Naive B cell (primary cell): ENCODE measurements around the gene ABHD17B. TPM values are rescaled to one million over a fixed set of nuclear protein-coding genes. Genes with fewer than 3 reads are reported as not detected.
"Not testable (repeated sequence)": the region's sequence is repeated elsewhere in the genome, so short reads cannot be mapped to it uniquely, and the experiment has no call there.

ENCODE experiments used
- ATAC-seq, 2 donors: fragments of 150-1000 bp; cut with Tn5 transposase; 2 replicates each; pipeline ENCODE4 v1.10.0; 2021; ENCODE audit warnings: low read depth in 2 of 2, mild to moderate bottlenecking in 2 of 2, moderate library complexity in 2 of 2
- DNase-seq: peaks from one replicate; pipeline ENCODE4 v3.0.0; 2022
- H3K27ac Mint-ChIP-seq, 6 donors: one replicate each; pipeline ENCODE4 v1.8.0; 2020 to 2022; ENCODE audit warnings: mild to moderate bottlenecking in 6 of 6, mixed read lengths in 6 of 6, moderate library complexity in 5 of 6, inconsistent platforms in 2 of 6
- H3K27me3 Mint-ChIP-seq, 3 donors: one replicate each; pipeline ENCODE4 v1.8.0; 2021 to 2022; ENCODE audit warnings: mixed read lengths in 3 of 3, mild to moderate bottlenecking in 1 of 3
- H3K36me3 Mint-ChIP-seq, 2 donors: one replicate each; pipeline ENCODE4 v1.8.0; 2020 to 2022; ENCODE audit warnings: mixed read lengths in 2 of 2, inconsistent platforms in 1 of 2, mild to moderate bottlenecking in 1 of 2
- H3K4me1 Mint-ChIP-seq, 3 donors: one replicate each; pipeline ENCODE4 v1.8.0; 2020 to 2022; ENCODE audit warnings: mixed read lengths in 3 of 3, inconsistent platforms in 1 of 3, mild to moderate bottlenecking in 1 of 3, moderate library complexity in 1 of 3
- H3K4me3 Mint-ChIP-seq, 8 donors: one replicate each; pipeline ENCODE4 v1.8.0; 2020 to 2022; ENCODE audit warnings: mild to moderate bottlenecking in 8 of 8, mixed read lengths in 8 of 8, moderate library complexity in 8 of 8, inconsistent platforms in 2 of 8
- H3K9me3 Mint-ChIP-seq, 7 donors: one replicate each; pipeline ENCODE4 v1.8.0; 2020 to 2022; ENCODE audit warnings: mixed read lengths in 7 of 7, mild to moderate bottlenecking in 5 of 7, inconsistent platforms in 2 of 7, moderate library complexity in 1 of 7
- polyA plus RNA-seq, 6 donors: library from polyadenylated mRNA; unstranded; fragments of 300-500 nt; fragmentation: Illumina TruSeq; gene quantifications; one replicate each; pipeline ENCODE4 v1.2.3, GENCODE V29; 2021; ENCODE audit warnings: low read depth in 6 of 6

ABHD17B gene
- polyA plus RNA-seq = 10 to 100 TPM; 47.4 to 83.9 (median 60.2) TPM

DNA sequence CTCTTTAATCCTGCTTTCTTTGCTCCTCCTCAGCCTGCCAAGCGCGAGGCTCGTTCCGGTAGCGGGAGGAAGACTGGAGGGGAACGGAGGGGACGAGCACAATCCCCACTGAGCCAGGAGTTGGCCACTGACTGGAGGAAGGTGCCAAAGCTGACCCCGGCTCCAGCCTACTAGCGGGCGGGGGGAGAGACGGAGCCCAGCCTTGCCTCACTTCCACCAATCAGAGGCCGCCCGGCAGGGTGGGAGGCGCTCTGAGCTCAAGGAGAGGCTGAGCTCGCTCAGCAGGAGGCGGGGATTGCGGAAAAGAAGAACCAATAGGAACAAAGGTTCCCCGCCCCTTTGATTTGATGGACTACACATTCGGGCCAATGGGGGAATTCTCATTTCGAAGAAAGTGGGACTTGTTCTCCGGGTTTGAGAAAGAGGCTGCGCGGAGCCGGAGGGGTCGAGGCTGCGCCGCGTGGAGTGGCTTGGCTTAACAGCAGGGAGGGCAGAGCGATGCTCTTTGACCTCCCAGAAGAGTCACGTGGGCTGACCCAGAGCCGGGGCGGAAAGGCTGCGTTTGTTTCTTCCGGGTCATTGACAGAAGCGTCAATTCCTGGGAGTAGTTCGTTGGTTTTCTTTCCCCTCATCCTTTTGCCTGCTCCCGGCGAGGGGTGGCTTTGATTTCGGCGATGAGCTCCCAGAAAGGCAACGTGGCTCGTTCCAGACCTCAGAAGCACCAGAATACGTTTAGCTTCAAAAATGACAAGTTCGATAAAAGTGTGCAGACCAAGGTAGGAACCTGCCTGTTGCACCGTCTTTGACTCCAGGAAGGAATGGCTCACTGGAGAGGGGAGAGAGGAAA is at the start of gene ABHD17B, which contains the start of gene C9orf85:
Gene ABHD17B, minus strand, starts transcription at position 133 of the 847 bp plus-strand sequence. CDS start 36,113 bp downstream, outside the sequence.
Gene C9orf85, plus strand, starts transcription at position 579 of the 847 bp plus-strand sequence. Its CDS starts 96 bp downstream, at position 675.
- H3K4me1 Mint-ChIP-seq = peaks cover 42 to 70% (median 65%) of the 10 kb centered on the region in 3 donors
- DNase-seq = peak; percentile 97

DNA sequence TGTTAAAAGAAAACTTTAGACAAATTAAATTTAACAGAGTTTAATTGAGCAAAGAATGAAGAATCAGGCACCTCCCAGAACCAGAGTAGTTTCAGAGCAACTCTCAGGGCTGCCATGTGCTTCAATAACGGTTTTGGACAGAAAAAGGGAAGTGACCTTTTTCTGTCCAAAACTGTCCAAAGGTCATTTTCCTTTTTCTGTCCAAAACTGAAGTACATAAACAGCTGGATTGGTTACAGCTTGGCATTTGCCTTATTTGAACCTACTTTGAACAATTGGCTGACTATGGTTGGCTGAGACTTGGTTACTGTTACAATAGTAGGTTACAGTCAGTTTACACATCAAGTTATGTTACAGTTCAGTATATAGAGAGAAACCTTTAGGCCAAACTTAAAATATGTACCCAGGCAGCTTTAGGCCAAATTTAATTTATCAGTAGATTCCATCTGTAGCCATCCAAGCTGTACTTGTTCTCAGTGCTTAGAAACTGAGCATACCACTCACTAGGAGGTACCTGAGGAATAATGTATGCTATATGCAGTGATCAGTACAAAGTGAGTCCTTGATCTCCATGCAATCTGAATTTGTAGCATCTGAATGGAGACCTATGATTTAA is 44.4 kb upstream of the ABHD17B start:
- DNase-seq = no peak
- no peak for ATAC-seq
- no peak overlapping the region for H3K4me3 Mint-ChIP-seq
- H3K4me1 Mint-ChIP-seq = no peaks in the 10 kb centered on the region
- peaks cover 0 to 12% of the 10 kb centered on the region in 2 donors for H3K36me3 Mint-ChIP-seq
- no peaks in the 10 kb centered on the region for H3K9me3 Mint-ChIP-seq
- no peaks in the 10 kb centered on the region for H3K27me3 Mint-ChIP-seq
- H3K27ac Mint-ChIP-seq = no peak overlapping the region

More for the DNA sequence above, at the start of gene ABHD17B, which contains the start of gene C9orf85:
- Mint-ChIP-seq H3K9me3 (no peaks in the 10 kb centered on the region), H3K36me3 (peaks cover 0 to 7% of the 10 kb centered on the region in 2 donors), H3K27ac (peak within 1 kb of the TSS; percentile 93 to 99 (median 98)), H3K4me3 (peak within 1 kb of the TSS; percentile 94 to 100 (median 100)), H3K27me3 (no peaks in the 10 kb centered on the region)
- peak; percentile 89 to 90 for ATAC-seq

DNA sequence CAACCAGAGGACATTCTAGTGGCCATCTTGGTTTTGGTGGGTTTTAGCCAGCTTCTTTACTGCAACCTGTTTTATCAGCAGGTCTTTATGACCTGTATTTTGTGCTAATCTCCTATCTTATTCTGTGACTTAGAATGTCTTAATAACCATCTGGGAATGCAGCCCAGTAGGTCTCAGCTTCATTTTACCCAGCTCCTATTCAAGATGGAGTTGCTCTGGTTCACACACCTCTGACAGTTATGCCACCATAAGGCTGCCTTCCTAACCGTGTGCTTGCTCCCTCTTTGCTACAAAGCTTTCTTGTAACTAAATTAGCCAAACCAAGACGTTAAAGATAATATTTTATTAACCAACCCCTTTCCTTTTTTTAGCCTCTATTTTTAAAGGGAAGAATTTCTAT is 43.7 kb upstream of the ABHD17B start:
- H3K4me3 Mint-ChIP-seq, ATAC-seq, H3K9me3 Mint-ChIP-seq, DNase-seq, H3K4me1 Mint-ChIP-seq, H3K27me3 Mint-ChIP-seq: not testable (repeated sequence)
- Mint-ChIP-seq H3K27ac (peak overlapping the region in 1 of 6 donors; percentile 42), H3K36me3 (peaks cover 0 to 14% of the 10 kb centered on the region in 2 donors)

DNA sequence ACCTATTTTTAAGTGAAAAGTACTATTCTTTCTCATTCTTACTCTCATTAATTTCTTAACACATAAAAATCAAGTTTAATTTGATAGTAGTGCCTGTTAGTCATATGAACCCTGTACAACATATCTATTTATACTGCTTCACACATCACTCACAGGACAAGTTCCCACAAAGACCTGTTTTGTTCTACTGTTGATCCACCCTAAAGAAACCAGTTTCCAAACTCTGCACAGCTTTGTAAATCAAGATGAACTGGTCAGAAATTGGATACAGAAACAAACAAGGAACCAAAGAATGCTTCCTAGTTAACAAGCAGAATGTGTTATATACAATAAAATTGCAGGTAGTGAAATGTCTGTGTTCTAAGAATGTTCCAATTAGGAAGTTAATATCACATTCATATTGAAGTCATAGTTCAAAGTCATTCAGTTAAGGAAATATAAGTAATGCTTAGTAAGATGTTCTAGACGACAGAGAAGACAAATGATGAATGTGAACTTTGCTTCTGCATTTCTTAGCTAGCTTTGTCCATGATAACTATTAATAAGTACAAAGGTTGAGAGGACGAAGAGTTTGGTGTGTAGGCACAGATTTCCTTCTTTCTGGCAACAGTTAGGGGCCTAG is 33.9 kb upstream of the ABHD17B start:
- H3K36me3 Mint-ChIP-seq = peaks cover 7 to 15% of the 10 kb centered on the region in 2 donors
- ATAC-seq = no peak
- H3K4me1 Mint-ChIP-seq = peaks cover 2 to 21% (median 9%) of the 10 kb centered on the region in 3 donors
- H3K27me3 Mint-ChIP-seq = no peaks in the 10 kb centered on the region
- H3K9me3 Mint-ChIP-seq = no peaks in the 10 kb centered on the region
- no peak overlapping the region for H3K4me3 Mint-ChIP-seq
- H3K27ac Mint-ChIP-seq = peak overlapping the region in 2 of 6 donors; percentile 12 to 50
- DNase-seq = no peak

DNA sequence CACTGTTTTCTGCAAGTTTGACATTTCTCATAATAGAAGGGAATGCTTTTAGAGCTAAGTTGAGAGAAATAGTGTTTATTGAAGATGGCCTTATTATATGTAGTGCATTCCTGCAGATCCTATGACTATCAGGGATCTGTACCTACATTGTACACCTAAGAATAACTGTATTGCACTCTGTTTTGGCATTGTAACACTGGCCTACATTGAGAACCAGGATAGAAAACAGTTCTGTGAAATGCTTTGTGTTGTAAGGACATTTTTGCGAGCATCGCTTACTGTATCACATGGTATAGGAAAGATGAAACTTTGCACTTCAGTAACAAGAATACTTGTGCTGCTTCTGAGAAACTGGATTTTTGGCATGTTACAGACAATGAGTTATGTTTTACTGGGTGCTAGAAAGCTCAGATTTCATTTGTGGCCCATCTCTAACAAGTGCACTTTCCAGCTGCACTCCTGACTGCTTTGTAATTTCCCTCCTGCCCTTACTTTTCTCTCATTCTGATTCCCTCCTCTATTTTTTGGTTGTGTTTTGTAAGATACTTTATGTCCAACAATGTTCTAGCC is 31.1 kb upstream of the ABHD17B start:
- Mint-ChIP-seq H3K4me3 (no peak overlapping the region), H3K27me3 (no peaks in the 10 kb centered on the region), H3K4me1 (peaks cover 6 to 25% (median 9%) of the 10 kb centered on the region in 3 donors), H3K36me3 (peaks cover 3% of the 10 kb centered on the region in 2 donors), H3K9me3 (no peaks in the 10 kb centered on the region), H3K27ac (peak overlapping the region in 1 of 6 donors; percentile 39)
- ATAC-seq = no peak
- no peak for DNase-seq

DNA sequence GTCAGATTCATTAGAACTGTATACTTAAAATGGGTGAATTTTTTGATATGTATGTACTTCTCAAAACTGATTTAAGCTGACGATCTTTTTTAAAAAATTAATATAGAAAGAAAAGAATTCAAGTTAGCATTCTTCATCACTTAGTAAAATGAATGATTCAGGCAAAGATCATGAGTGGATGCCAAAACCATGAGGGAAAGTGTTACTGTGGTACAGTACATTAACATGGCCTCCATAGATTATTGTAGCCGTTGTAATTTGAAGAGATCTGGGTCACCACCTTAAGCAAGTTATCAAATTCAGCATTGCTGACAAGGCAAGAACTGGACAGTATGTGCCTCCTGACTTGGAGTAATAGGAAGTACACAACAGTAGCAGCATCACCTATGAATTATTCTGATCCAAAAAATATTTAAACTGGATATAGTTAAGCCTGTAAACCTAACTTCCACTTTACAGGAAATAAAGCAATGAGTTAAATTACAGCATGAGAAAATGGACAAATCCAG is 30.1 kb upstream of the ABHD17B start:
- Mint-ChIP-seq H3K27me3 (no peaks in the 10 kb centered on the region), H3K9me3 (no peaks in the 10 kb centered on the region), H3K27ac (no peak overlapping the region), H3K36me3 (no peaks in the 10 kb centered on the region), H3K4me3 (no peak overlapping the region), H3K4me1 (peaks cover 8 to 30% (median 11%) of the 10 kb centered on the region in 3 donors)
- DNase-seq (no peak), ATAC-seq (no peak)

DNA sequence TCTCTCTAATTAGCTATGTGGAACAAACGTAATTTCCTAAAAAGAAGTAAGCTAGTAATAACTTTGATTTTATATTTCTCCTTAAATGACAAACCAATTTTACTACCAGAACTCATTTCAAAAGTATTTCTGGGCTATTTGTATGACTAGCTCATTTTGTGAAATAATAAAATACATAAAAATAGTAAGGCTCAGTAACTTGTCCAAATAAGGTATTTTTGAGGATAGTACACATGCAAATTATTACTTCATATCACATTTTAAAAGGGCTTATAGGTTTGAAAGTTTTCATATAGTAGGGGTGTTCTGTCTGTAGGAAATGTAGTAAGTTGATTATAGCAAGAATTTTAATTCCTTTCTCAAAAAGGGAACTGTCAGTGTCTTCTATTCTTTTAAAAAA is 26.9 kb upstream of the ABHD17B start:
- Mint-ChIP-seq H3K27me3 (no peaks in the 10 kb centered on the region), H3K27ac (peak overlapping the region in 1 of 6 donors; percentile 16), H3K4me1 (peaks cover 21 to 41% (median 24%) of the 10 kb centered on the region in 3 donors), H3K9me3 (peaks cover 0 to under 1% (median 0%) of the 10 kb centered on the region in 7 donors), H3K4me3 (no peak overlapping the region), H3K36me3 (no peaks in the 10 kb centered on the region)
- ATAC-seq (no peak), DNase-seq (no peak)

DNA sequence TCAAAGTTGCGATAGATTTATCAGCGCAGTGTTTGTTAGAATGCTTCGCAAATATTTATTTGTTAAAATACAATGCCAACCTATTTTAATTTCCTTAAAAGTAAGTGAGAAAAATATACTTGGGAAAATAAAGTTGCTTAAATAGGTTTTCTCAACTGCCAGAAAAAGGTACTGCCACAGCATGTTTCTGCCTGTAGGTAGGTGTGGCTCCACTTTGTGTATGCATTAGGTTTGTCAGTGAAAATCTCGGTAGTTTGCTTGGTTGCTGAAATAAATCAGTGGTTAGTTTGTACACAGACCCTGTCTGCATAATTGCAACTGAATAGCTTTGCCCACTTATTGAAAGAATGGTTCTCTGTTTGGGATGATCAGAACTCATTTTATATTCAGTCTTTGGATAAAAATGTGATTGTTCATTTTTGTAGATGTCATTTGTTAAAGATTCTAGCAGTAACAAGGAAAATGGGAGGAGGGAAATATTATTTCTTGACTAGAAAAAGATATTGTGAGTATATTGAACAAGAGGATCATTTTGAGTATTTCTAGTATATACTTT is 26.2 kb upstream of the ABHD17B start:
- Mint-ChIP-seq H3K27ac (peak overlapping the region in 3 of 6 donors; percentile 2 to 72 (median 26)), H3K4me3 (no peak overlapping the region), H3K4me1 (peaks cover 22 to 46% (median 24%) of the 10 kb centered on the region in 3 donors)

DNA sequence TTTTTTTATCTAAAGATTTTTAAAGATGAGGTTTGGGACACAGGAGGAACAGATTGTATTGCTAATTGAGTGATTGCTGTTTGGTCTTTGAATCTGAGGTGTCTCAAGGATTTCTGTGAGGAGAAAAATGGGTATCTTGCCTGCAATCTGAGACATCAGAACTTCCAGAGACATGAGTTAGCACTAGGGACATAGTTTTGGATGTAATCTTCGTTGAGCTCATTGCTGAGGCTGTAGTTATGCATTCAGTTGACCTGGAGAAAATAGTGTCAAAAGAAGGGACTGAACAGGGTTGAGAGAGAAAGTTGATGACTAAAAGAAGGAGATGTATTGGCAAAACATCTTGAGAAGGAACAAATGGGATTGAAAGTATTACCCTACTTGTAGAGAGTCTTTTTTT is 25.1 kb upstream of the ABHD17B start:
- H3K4me1 Mint-ChIP-seq = peaks cover 18 to 35% (median 24%) of the 10 kb centered on the region in 3 donors

More for the DNA sequence above, 26.2 kb upstream of the ABHD17B start:
- DNase-seq = no peak
- ATAC-seq = no peak
- H3K36me3 Mint-ChIP-seq = no peaks in the 10 kb centered on the region
- peaks cover 0 to 4% (median 0%) of the 10 kb centered on the region in 7 donors for H3K9me3 Mint-ChIP-seq
- H3K27me3 Mint-ChIP-seq = no peaks in the 10 kb centered on the region

DNA sequence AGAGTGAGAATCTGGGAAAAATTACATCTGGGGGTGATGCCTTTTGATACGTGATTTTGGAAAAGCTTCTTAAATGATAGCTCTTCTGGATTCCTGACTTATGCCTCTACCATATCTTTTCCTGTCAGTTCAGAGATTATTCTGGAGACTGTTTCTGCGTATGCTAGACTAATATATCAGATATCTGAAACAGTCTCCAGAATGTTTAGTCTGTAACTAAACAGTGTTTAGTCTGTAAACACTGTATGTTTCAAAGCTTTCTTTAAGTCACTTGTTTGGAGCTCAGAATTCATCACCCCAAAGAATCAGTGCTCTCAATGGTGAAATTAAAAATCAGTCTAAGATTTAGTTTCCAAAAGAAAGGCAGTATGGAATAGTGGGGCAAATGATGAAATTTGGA is 20.2 kb upstream of the ABHD17B start:
- Mint-ChIP-seq H3K36me3 (no peaks in the 10 kb centered on the region), H3K9me3 (peaks cover 0 to 4% (median 0%) of the 10 kb centered on the region in 7 donors), H3K4me3 (no peak overlapping the region), H3K27ac (peak overlapping the region in 1 of 6 donors; percentile 26), H3K27me3 (no peaks in the 10 kb centered on the region), H3K4me1 (peaks cover 26 to 42% (median 26%) of the 10 kb centered on the region in 3 donors)
- DNase-seq (no peak), ATAC-seq (no peak)

More for the DNA sequence above, 25.1 kb upstream of the ABHD17B start:
- ATAC-seq = no peak
- DNase-seq = no peak
- Mint-ChIP-seq H3K27ac (peak overlapping the region in 4 of 6 donors; percentile 2 to 83 (median 12)), H3K9me3 (peaks cover 0 to 4% (median 0%) of the 10 kb centered on the region in 7 donors), H3K4me3 (no peak overlapping the region), H3K27me3 (no peaks in the 10 kb centered on the region), H3K36me3 (no peaks in the 10 kb centered on the region)

DNA sequence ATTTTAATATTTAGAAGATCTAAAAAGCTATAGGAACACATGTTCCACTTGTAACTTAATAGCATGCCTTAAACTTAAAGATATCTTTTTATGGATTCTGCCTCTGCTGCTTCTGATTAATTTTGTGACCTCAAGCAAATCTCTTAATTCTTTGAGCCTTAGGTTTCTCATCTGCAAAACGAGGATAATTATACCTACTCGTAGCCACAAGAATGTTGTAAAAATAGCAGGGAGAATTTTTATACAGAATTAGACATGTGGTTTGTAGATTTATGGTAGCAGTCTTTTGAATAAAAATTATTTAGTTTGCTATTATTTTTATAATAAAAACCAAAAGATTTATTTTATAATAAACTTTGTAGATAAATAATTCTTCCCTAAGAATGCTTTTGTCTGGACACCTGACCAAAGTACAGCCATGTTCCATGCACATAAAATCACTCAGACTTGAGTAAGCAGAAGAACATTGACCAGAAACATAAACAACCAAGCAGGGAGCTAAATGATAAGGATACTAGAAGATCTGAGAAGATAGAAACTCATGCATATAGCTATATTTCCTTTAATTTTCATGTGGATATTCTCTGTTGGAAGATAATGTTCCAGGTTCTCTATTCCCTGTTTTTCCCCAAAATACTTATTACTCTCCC is 18.9 kb upstream of the ABHD17B start:
- Mint-ChIP-seq H3K4me3 (no peak overlapping the region), H3K36me3 (no peaks in the 10 kb centered on the region), H3K9me3 (peaks cover 0 to 4% (median 0%) of the 10 kb centered on the region in 7 donors), H3K27me3 (no peaks in the 10 kb centered on the region), H3K4me1 (peaks cover 14 to 30% (median 18%) of the 10 kb centered on the region in 3 donors), H3K27ac (peak overlapping the region in 1 of 6 donors; percentile 51)
- ATAC-seq = no peak
- no peak for DNase-seq

DNA sequence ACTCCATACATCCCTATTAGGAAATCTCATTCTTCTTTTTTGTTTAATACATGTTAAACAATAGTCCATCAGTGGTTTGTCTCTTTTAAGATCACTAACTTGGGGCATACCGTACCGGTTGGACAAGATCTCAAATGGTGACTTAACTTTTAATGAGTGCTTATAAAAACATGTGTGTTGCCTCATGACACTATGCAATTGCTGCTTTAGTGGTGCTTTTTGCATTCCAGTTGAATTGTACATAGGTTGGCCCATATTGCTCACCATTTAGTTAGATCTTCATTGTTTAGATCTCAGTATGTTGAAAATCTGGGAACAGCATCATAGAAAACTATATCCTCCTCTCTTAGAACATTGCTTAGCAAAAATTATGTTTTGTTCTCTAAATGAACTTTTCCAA is 18.2 kb upstream of the ABHD17B start:
- Mint-ChIP-seq H3K4me3 (no peak overlapping the region), H3K27ac (peak overlapping the region in 1 of 6 donors; percentile 44), H3K9me3 (peaks cover 0 to 4% (median 0%) of the 10 kb centered on the region in 7 donors), H3K4me1 (peaks cover 15 to 30% (median 18%) of the 10 kb centered on the region in 3 donors), H3K36me3 (no peaks in the 10 kb centered on the region), H3K27me3 (no peaks in the 10 kb centered on the region)
- no peak for ATAC-seq
- no peak for DNase-seq
